ENCODE data around the gene CCDC87.

DNA sequence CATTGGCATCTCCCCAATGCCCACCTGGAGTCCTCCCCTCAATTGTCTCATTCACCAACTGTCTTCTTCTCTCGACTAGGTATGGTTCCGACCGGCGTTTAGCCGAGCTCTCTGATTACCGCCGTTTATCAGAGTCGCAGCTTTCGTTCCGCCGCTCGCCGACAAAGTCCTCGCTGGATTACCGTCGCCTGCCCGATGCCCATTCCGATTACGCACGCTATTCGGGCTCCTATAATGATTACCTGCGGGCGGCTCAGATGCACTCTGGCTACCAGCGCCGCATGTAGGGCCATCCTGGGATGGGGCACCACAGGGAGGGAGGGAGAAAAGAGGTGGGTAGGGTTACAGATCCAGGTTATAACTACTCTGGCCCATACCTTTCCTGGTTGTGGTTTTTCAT, 33.5 kb upstream of the CCDC87 start:
- no peak for TF ChIP-seq EZH2phosphoT487 (IDR thresholded peaks at IDR 0.05; ENCODE audit: low read depth)
- TF ChIP-seq, protein P1, sequence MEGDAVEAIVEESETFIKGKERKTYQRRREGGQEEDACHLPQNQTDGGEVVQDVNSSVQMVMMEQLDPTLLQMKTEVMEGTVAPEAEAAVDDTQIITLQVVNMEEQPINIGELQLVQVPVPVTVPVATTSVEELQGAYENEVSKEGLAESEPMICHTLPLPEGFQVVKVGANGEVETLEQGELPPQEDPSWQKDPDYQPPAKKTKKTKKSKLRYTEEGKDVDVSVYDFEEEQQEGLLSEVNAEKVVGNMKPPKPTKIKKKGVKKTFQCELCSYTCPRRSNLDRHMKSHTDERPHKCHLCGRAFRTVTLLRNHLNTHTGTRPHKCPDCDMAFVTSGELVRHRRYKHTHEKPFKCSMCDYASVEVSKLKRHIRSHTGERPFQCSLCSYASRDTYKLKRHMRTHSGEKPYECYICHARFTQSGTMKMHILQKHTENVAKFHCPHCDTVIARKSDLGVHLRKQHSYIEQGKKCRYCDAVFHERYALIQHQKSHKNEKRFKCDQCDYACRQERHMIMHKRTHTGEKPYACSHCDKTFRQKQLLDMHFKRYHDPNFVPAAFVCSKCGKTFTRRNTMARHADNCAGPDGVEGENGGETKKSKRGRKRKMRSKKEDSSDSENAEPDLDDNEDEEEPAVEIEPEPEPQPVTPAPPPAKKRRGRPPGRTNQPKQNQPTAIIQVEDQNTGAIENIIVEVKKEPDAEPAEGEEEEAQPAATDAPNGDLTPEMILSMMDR (IDR thresholded peaks at IDR 0.05; ENCODE audit: low read depth, low read length), result no peak

Measured in OCI-LY3 (cell line).